GM18909 (cell line): ENCODE results near the gene SRGAP1.
"Not testable (repeated sequence)": the region's sequence is repeated elsewhere in the genome, so short reads cannot be mapped to it uniquely, and the experiment has no call there.

ENCODE experiments used
- ATAC-seq: cut with Tn5 transposase; IDR thresholded peaks from one replicate; pipeline ENCODE4 v1.9.1; 2021; ENCODE audit warnings: mild to moderate bottlenecking; ENCODE audit not compliant: unreplicated experiment, poor library complexity

Gene SRGAP1

GRCh38 chr12:63864454-63864706 lies 19.9 kb downstream of the SRGAP1 start:
- no peak for ATAC-seq

- ATAC-seq = no peak
Measured at GRCh38 chr12:63865448-63865847, 20.9 kb downstream of the SRGAP1 start.

- ATAC-seq = no peak
Measured at GRCh38 chr12:63867053-63867452, 22.6 kb downstream of the SRGAP1 start.

- ATAC-seq = no peak
Measured at GRCh38 chr12:63869656-63870055, 25.2 kb downstream of the SRGAP1 start.

- no peak for ATAC-seq
Measured at GRCh38 chr12:63870838-63871237, 26.3 kb downstream of the SRGAP1 start.

- ATAC-seq = no peak
Measured at GRCh38 chr12:63874897-63875480, 30.5 kb downstream of the SRGAP1 start.

- no peak for ATAC-seq
Measured at GRCh38 chr12:63875703-63876102, 31.2 kb downstream of the SRGAP1 start.

- no peak for ATAC-seq
Measured at GRCh38 chr12:63876980-63877379, 32.5 kb downstream of the SRGAP1 start.

GRCh38 chr12:63877693-63878092 lies 33.2 kb downstream of the SRGAP1 start:
- no peak for ATAC-seq

GRCh38 chr12:63880235-63880634 lies 35.7 kb downstream of the SRGAP1 start:
- not testable (repeated sequence) for ATAC-seq

- no peak for ATAC-seq
Measured at GRCh38 chr12:63880742-63881263, 36.3 kb downstream of the SRGAP1 start.

GRCh38 chr12:63882844-63883243 lies 38.3 kb downstream of the SRGAP1 start:
- ATAC-seq = no peak

- ATAC-seq = no peak
Measured at GRCh38 chr12:63885401-63885800, 40.9 kb downstream of the SRGAP1 start.

GRCh38 chr12:63888908-63889635 lies 44.6 kb downstream of the SRGAP1 start:
- ATAC-seq = no peak

GRCh38 chr12:63889721-63890509 lies 45.4 kb downstream of the SRGAP1 start:
- no peak for ATAC-seq

- ATAC-seq = no peak
Measured at GRCh38 chr12:63893170-63893569, 48.7 kb downstream of the SRGAP1 start.

GRCh38 chr12:63894132-63894531 lies 49.6 kb downstream of the SRGAP1 start:
- no peak for ATAC-seq

- ATAC-seq = no peak
Measured at GRCh38 chr12:63895841-63896240, 51.3 kb downstream of the SRGAP1 start.

- ATAC-seq = no peak
Measured at GRCh38 chr12:63897931-63898330, 53.4 kb downstream of the SRGAP1 start.

- ATAC-seq = no peak
Measured at GRCh38 chr12:63898764-63899337, 54.4 kb downstream of the SRGAP1 start.

GRCh38 chr12:63899396-63899795 lies 54.9 kb downstream of the SRGAP1 start:
- ATAC-seq = no peak
